Progenitor cell of endocrine pancreas (in vitro differentiated cells): Measurements from ENCODE around the gene HM13. TPM values are rescaled to one million over a fixed set of nuclear protein-coding genes. Genes with fewer than 3 reads are reported as not detected.
"Not testable (repeated sequence)": the region's sequence is repeated elsewhere in the genome, so short reads cannot be mapped to it uniquely, and the experiment has no call there.

Experiments used
- DNase-seq: peaks from one replicate; pipeline ENCODE4 v3.0.0; 2021; ENCODE audit warnings: low spot score; ENCODE audit not compliant: unreplicated experiment
- H3K27ac Mint-ChIP-seq: 2 replicates; pipeline ENCODE4 v1.8.0; 2021; ENCODE audit warnings: mild to moderate bottlenecking, moderate library complexity, mixed read lengths
- H3K27me3 Mint-ChIP-seq: 2 replicates; pipeline ENCODE4 v1.8.0; 2021; ENCODE audit warnings: mixed read lengths
- H3K36me3 Mint-ChIP-seq: 2 replicates; pipeline ENCODE4 v1.8.0; 2022; ENCODE audit warnings: mixed read lengths; ENCODE audit not compliant: insufficient read depth
- H3K4me1 Mint-ChIP-seq: 2 replicates; pipeline ENCODE4 v1.8.0; 2021; ENCODE audit warnings: low read depth, mixed read lengths
- H3K4me3 Mint-ChIP-seq: 2 replicates; pipeline ENCODE4 v1.8.0; 2021; ENCODE audit warnings: low read depth, mild to moderate bottlenecking, moderate library complexity, mixed read lengths
- H3K9me3 Mint-ChIP-seq: 2 replicates; pipeline ENCODE4 v1.8.0; 2021; ENCODE audit warnings: low read depth, mixed read lengths
- CTCF ChIP-seq: fragments of 200-600 bp; sonication (generic); IDR thresholded peaks from one replicate; pipeline ENCODE4 v1.5.0; 2021; ENCODE audit warnings: antibody characterized with exemption, mild to moderate bottlenecking; ENCODE audit not compliant: unreplicated experiment
- total RNA-seq: library from RNA; stranded (reverse); gene quantifications from 2 replicates; pipeline ENCODE4 v1.2.1, GENCODE V29; 2021

The HM13 gene
- total RNA-seq, 1 donor from 2014 or later: 217 TPM

DNA sequence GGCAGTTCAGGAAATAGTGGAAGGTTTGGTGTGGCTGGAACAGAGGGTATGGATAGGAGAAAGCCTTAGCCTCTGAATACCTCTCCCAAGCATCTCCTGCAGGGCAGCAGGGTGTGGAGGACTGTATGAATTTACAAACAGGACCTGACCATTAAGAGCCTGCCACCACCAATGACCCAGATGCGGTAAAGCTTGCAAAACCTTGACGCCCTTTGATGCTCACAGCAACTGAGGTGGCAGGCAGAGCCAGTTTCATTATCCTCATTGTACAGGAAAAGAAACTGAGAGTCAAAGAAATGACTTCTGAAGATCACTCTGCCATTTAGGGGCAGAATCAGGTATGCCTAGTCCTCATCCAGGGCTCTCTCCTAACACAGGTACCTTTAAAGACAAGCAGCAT lies 2.4 kb downstream of the HM13 start:
- Mint-ChIP-seq H3K4me3 (no peak overlapping the region), H3K27me3 (no peaks in the 10 kb centered on the region), H3K27ac (no peak overlapping the region), H3K36me3 (peaks cover 4% of the 10 kb centered on the region), H3K4me1 (no peaks in the 10 kb centered on the region), H3K9me3 (no peaks in the 10 kb centered on the region)
- TF ChIP-seq CTCF: no peak
- no peak for DNase-seq

GRCh38 chr20:31517373-31517772 lies 3.1 kb downstream of the HM13 start:
- no peaks in the 10 kb centered on the region for H3K4me1 Mint-ChIP-seq
- H3K9me3 Mint-ChIP-seq: no peaks in the 10 kb centered on the region
- peaks cover 4% of the 10 kb centered on the region for H3K36me3 Mint-ChIP-seq
- H3K4me3 Mint-ChIP-seq: no peak overlapping the region
- peak; percentile 30 for DNase-seq
- H3K27me3 Mint-ChIP-seq: no peaks in the 10 kb centered on the region
- H3K27ac Mint-ChIP-seq: no peak overlapping the region
- peak; percentile 25 for TF ChIP-seq CTCF

- not testable (repeated sequence) for H3K9me3 Mint-ChIP-seq, H3K36me3 Mint-ChIP-seq, H3K4me1 Mint-ChIP-seq, DNase-seq, H3K4me3 Mint-ChIP-seq, H3K27ac Mint-ChIP-seq, H3K27me3 Mint-ChIP-seq
Observed at GRCh38 chr20:31521267-31521666, 7.0 kb downstream of the HM13 start.

GRCh38 chr20:31522731-31523130 lies 8.5 kb downstream of the HM13 start:
- no peaks in the 10 kb centered on the region for H3K9me3 Mint-ChIP-seq
- peaks cover 17% of the 10 kb centered on the region for H3K36me3 Mint-ChIP-seq
- TF ChIP-seq CTCF: no peak
- no peaks in the 10 kb centered on the region for H3K4me1 Mint-ChIP-seq
- H3K4me3 Mint-ChIP-seq: no peak overlapping the region
- no peaks in the 10 kb centered on the region for H3K27me3 Mint-ChIP-seq
- no peak overlapping the region for H3K27ac Mint-ChIP-seq
- no peak for DNase-seq

- Mint-ChIP-seq H3K4me3 (no peak overlapping the region), H3K27ac (no peak overlapping the region), H3K27me3 (no peaks in the 10 kb centered on the region), H3K36me3 (peaks cover 19% of the 10 kb centered on the region), H3K4me1 (no peaks in the 10 kb centered on the region), H3K9me3 (no peaks in the 10 kb centered on the region)
- TF ChIP-seq CTCF: no peak
- DNase-seq: no peak
Observed at GRCh38 chr20:31523361-31524283, 9.4 kb downstream of the HM13 start.

DNA sequence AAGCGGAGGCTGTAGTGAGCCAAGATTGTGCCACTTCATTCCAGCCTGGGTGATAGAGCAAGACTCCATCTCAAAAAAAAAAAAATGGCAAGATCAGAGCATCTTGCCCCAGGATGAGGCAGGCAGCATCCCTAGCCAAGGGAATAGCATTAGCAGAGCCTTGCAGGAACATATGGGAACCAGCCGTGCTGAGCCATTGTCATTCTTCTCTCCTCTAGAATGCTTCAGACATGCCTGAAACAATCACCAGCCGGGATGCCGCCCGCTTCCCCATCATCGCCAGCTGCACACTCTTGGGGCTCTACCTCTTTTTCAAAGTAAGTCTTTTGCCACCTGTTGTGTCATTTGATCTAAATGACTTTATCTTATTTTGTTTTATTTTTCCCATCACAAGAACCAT lies 13.0 kb downstream of the HM13 start:
- H3K9me3 Mint-ChIP-seq: no peaks in the 10 kb centered on the region
- H3K27ac Mint-ChIP-seq: no peak overlapping the region
- peaks cover 33% of the 10 kb centered on the region for H3K36me3 Mint-ChIP-seq
- DNase-seq: no peak
- no peaks in the 10 kb centered on the region for H3K27me3 Mint-ChIP-seq
- H3K4me3 Mint-ChIP-seq: no peak overlapping the region
- no peaks in the 10 kb centered on the region for H3K4me1 Mint-ChIP-seq
- TF ChIP-seq CTCF: no peak
